Glutamatergic neuron (in vitro differentiated cells): Measurements from ENCODE around the gene GRM7. TPM values are rescaled to one million over a fixed set of nuclear protein-coding genes. Genes with fewer than 3 reads are reported as not detected.

Experiments used
- DNase-seq: peaks from one replicate; pipeline ENCODE4 v3.0.0; 2022
- H3K27ac Mint-ChIP-seq: one replicate; pipeline ENCODE4 v1.8.0; 2020; ENCODE audit warnings: mild to moderate bottlenecking, mixed read lengths, inconsistent platforms; ENCODE audit not compliant: unreplicated experiment
- H3K27me3 Mint-ChIP-seq: one replicate; pipeline ENCODE4 v1.8.0; 2020; ENCODE audit warnings: mild to moderate bottlenecking, moderate library complexity, mixed read lengths, inconsistent platforms; ENCODE audit not compliant: unreplicated experiment
- H3K36me3 Mint-ChIP-seq: one replicate; pipeline ENCODE4 v1.8.0; 2020; ENCODE audit warnings: mild to moderate bottlenecking, mixed read lengths, inconsistent platforms; ENCODE audit not compliant: unreplicated experiment
- H3K4me1 Mint-ChIP-seq: one replicate; pipeline ENCODE4 v1.8.0; 2020; ENCODE audit warnings: mild to moderate bottlenecking, low read depth, mixed read lengths, inconsistent platforms; ENCODE audit not compliant: unreplicated experiment
- H3K4me3 Mint-ChIP-seq: one replicate; pipeline ENCODE4 v1.8.0; 2020; ENCODE audit warnings: mild to moderate bottlenecking, mixed read lengths, inconsistent platforms; ENCODE audit not compliant: unreplicated experiment
- H3K9me3 Mint-ChIP-seq: one replicate; pipeline ENCODE4 v1.8.0; 2020; ENCODE audit warnings: mild to moderate bottlenecking, moderate library complexity, mixed read lengths, inconsistent platforms; ENCODE audit not compliant: unreplicated experiment
- total RNA-seq: library from RNA; stranded (reverse); fragmentation: NEBNext Ultra II Directional; extraction: Animal tissue kit (Norgen Biotek cat#: 25700); gene quantifications from one replicate; pipeline ENCODE4 v1.2.1, GENCODE V29; 2021; ENCODE audit not compliant: unreplicated experiment
- TF ChIP-seq, protein P1 (sequence below): fragments of 200-600 bp; sonication (generic); IDR thresholded peaks from one replicate; pipeline ENCODE4 v1.5.0; 2021; ENCODE audit not compliant: partially characterized antibody, unreplicated experiment

GRM7 gene
- total RNA-seq, 1 donor from 2014 or later: 1.4 TPM

DNA sequence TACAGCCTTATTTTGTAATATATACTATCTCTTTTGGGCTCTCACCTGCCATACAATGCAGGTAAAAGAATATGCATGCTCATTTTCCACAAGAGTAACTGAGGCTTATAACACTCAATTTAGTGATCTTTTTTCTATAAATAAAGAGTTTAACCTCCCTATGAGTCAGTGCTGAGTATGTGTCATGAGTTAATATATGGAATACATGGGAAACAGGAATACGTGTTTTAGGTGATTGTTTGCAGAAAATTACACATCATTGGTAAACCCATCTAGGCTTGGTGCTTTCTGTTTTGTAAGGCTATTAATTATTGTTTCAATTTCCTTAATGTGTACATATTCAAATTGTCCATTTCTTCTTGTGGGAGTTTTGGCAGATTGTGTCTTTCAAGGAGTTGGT, 411.3 kb downstream of the GRM7 start:
- no peaks in the 10 kb centered on the region for H3K9me3 Mint-ChIP-seq
- H3K36me3 Mint-ChIP-seq: no peaks in the 10 kb centered on the region
- H3K4me1 Mint-ChIP-seq: no peaks in the 10 kb centered on the region
- TF ChIP-seq, protein P1, sequence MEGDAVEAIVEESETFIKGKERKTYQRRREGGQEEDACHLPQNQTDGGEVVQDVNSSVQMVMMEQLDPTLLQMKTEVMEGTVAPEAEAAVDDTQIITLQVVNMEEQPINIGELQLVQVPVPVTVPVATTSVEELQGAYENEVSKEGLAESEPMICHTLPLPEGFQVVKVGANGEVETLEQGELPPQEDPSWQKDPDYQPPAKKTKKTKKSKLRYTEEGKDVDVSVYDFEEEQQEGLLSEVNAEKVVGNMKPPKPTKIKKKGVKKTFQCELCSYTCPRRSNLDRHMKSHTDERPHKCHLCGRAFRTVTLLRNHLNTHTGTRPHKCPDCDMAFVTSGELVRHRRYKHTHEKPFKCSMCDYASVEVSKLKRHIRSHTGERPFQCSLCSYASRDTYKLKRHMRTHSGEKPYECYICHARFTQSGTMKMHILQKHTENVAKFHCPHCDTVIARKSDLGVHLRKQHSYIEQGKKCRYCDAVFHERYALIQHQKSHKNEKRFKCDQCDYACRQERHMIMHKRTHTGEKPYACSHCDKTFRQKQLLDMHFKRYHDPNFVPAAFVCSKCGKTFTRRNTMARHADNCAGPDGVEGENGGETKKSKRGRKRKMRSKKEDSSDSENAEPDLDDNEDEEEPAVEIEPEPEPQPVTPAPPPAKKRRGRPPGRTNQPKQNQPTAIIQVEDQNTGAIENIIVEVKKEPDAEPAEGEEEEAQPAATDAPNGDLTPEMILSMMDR: no peak
- H3K27ac Mint-ChIP-seq: no peak overlapping the region
- H3K27me3 Mint-ChIP-seq: no peaks in the 10 kb centered on the region
- no peak for DNase-seq
- no peak overlapping the region for H3K4me3 Mint-ChIP-seq

DNA sequence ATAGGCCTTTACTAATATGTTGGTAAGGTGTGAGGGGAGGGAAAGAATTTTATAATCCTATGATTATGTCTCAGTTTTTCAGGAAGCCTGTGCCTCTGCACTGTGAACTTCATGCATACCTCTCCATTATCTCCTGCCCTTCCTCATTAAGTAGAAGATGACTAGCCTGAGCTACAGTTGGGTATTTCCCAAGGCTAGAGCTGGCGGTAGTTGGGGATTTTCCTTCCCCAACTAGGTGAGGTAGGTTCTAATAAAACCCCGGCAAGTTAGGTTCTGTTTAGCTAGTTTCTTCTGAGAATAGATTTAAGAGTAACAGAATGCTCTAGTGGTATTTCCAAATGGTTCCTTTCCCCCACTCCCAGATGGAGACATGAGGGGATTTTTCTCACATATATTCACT, 414.5 kb downstream of the GRM7 start:
- TF ChIP-seq, protein P1: no peak
- H3K27me3 Mint-ChIP-seq: no peaks in the 10 kb centered on the region
- no peaks in the 10 kb centered on the region for H3K9me3 Mint-ChIP-seq
- H3K4me3 Mint-ChIP-seq: no peak overlapping the region
- H3K36me3 Mint-ChIP-seq: no peaks in the 10 kb centered on the region
- DNase-seq: no peak
- H3K4me1 Mint-ChIP-seq: no peaks in the 10 kb centered on the region
- H3K27ac Mint-ChIP-seq: no peak overlapping the region

DNA sequence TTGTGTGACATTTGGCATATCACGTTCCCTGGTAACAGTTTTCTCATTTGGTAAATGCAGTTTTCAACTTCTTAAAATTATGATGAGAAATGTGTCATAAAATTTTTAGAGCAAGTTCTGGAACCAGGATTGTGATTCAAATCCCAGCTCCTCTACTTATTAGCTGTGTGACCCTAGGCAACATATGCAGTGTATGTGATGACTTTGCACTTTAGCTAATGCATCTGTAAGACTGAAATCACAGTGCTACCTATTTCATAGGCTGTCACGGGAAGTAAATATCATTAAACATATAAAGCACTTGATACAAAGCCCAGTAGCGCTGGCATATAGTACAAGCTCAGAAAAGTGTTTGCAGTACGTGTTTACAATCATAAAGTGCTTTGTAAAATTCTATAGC, 419.4 kb downstream of the GRM7 start:
- Mint-ChIP-seq H3K4me3 (no peak overlapping the region), H3K36me3 (no peaks in the 10 kb centered on the region), H3K9me3 (no peaks in the 10 kb centered on the region), H3K27ac (no peak overlapping the region), H3K4me1 (no peaks in the 10 kb centered on the region), H3K27me3 (no peaks in the 10 kb centered on the region)
- no peak for DNase-seq
- TF ChIP-seq, protein P1: no peak

DNA sequence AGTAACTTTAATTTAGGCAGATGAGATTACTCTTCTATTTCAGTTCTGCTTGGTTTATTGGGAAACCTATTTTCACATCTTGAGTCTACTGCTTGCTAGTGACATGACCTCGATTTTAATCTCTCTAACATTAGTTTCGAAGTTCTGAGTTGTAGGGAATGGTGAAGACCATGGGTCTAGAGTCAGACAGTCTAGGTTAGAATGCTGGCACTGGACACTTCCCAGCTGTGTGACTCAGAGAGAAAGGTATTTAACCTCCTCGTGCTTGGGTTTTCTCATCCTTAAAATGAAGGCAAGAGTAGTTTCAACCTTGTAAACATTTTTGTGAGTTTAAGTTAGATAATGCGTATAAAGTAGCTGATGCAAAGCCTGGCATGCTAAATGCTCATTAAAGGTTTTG, 422.1 kb downstream of the GRM7 start:
- no peak overlapping the region for H3K27ac Mint-ChIP-seq
- peaks cover under 1% of the 10 kb centered on the region for H3K9me3 Mint-ChIP-seq
- TF ChIP-seq, protein P1: no peak
- no peak for DNase-seq
- no peaks in the 10 kb centered on the region for H3K36me3 Mint-ChIP-seq
- no peaks in the 10 kb centered on the region for H3K4me1 Mint-ChIP-seq
- H3K27me3 Mint-ChIP-seq: no peaks in the 10 kb centered on the region
- no peak overlapping the region for H3K4me3 Mint-ChIP-seq

DNA sequence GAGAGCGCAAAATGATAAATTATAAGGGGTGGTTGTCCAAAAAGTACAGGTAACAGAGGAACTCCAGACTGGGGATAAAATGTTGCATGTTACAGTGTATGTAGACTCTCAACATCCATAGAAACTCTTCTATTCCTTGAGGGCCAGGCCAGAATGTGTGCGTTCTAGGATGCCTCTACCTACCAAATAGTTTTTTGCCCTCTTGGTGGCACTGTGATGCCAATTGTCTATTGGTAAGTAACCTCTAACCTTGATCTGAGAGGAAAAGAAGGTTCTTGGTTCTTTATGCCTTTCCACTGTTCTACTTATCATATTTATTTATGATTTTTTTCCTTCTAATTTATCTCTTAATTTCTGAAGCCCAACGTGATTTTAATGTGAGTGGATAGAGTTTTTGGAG, 424.6 kb downstream of the GRM7 start:
- no peak overlapping the region for H3K4me3 Mint-ChIP-seq
- peaks cover 2% of the 10 kb centered on the region for H3K9me3 Mint-ChIP-seq
- TF ChIP-seq, protein P1: no peak
- H3K4me1 Mint-ChIP-seq: no peaks in the 10 kb centered on the region
- no peak for DNase-seq
- no peaks in the 10 kb centered on the region for H3K36me3 Mint-ChIP-seq
- no peak overlapping the region for H3K27ac Mint-ChIP-seq
- H3K27me3 Mint-ChIP-seq: no peaks in the 10 kb centered on the region
